GM21619 (cell line): ENCODE data around the gene LRRC27.
"Not testable (repeated sequence)": the region's sequence is repeated elsewhere in the genome, so short reads cannot be mapped to it uniquely, and the experiment has no call there.

ENCODE experiments used
- ATAC-seq: cut with Tn5 transposase; IDR thresholded peaks from one replicate; pipeline ENCODE4 v1.9.1; 2021; ENCODE audit not compliant: unreplicated experiment

The LRRC27 gene

GRCh38 chr10:132372516-132373095 lies 40.6 kb downstream of the LRRC27 start:
- no peak for ATAC-seq

- ATAC-seq = no peak
Measured at GRCh38 chr10:132373241-132373955, 41.4 kb downstream of the LRRC27 start.

DNA sequence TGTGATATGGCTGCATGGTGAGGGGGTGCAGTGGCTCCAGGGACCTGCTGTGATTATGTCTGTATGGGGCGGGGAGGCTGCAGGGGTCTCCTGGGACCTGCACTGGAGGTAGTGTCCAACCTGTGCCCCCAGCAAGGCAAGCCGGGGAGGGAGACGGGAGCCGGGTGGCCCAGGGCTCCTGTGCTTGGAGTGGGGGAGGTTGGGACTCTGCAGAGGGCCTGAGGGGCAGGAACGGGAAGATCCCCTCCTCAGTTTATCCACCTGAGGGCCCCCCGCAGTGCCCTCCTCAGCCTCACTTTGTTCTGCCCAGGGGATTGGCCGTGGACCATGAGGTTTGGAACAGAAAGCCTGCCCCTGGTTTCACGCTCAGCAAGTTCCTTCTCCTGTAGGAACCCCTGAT lies 42.2 kb downstream of the LRRC27 start:
- ATAC-seq = no peak

DNA sequence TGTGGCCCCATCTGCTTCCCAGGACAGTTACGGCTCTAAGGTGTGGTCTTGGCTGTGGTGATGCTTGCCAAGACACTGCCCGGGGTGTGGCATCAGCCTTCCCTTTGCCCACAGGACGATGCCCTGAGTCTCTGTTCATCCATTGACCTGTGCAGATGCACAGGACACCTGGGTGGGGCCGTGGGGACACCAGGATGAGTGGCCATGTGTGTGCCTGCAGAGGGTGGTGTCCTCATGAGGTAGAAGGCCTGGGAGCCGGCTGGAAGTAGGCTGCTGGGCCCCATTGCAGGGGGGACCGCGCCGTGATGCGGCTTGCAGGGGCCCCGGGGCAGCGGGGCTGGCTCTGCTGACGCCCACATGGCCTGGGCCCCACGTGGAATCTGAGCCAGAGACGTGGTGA lies 42.6 kb downstream of the LRRC27 start:
- ATAC-seq = no peak

DNA sequence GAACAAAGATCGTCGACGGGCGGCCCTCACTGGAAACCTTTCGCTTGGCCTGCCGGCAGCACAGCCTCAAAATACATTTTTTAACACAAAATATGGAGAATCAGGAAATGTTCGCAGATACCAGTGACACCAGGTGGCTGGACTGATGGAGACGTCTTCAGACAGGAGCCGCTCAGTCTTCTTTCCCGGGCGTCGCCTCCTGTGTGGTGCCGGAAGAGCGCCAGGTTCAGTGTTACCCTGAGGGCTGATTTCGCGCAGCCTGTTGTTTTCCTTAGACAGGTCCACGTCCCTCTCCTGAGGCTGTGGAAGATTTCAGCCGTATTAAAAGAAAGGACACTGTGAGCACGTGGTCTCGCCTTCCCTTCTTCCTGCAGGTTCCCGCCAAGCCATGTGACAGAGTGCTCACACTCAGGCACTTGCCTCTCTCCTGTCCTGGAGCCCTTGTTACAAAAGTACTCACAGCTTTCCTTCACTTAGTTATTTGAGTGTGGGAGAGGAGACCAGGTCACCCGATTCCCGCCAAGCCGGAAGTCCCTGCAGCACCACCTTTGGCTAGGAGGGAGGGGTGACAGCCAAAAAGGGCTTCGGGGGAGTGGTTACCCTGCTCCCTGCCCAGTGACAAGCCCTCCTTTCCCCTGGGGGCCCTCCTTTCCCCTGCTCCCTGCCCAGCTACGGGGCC lies 43.3 kb downstream of the LRRC27 start:
- ATAC-seq = no peak

GRCh38 chr10:132375795-132376297 lies 43.9 kb downstream of the LRRC27 start:
- no peak for ATAC-seq

DNA sequence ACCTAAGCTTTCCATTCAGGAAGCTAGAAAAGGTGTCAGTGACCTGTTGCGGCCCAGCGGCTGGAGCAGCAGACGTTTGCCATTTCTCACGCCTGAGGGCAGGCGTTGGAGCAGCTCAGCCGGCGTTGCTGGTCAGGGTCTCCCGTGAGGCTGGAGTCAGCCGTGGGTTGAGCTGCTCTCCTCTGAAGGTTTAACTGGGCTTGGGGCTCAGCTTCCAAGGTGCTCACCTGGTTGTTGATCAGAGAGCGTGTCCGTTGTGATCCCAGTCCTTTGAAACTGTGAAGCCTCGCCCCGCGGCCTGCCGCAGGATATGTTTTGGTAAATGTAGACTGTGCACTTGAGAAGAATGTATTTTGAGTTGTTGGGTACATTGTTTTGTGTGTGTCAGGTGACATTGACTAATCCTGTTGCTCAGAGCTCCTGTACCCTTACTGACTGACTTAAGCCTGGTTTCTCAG lies 44.4 kb downstream of the LRRC27 start:
- no peak for ATAC-seq

DNA sequence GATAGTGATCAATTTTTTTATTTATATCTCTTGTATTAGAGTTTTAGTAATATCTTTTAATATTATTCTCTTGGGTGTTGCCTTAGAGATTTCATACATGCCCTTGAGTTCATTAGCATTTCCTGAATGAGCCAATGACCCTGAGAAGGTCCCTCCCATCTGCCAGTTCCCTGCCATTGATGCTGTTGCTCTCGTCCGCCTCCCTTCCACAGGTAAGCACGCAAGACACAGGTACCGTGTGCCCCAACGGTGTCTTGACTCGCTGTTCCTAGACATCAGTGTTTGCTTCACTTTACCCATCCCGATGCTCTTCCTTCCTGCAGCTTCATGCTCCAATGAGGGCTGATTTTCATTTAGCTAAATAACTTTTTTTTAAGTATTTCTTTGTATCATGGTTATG lies 45.3 kb downstream of the LRRC27 start:
- no peak for ATAC-seq

DNA sequence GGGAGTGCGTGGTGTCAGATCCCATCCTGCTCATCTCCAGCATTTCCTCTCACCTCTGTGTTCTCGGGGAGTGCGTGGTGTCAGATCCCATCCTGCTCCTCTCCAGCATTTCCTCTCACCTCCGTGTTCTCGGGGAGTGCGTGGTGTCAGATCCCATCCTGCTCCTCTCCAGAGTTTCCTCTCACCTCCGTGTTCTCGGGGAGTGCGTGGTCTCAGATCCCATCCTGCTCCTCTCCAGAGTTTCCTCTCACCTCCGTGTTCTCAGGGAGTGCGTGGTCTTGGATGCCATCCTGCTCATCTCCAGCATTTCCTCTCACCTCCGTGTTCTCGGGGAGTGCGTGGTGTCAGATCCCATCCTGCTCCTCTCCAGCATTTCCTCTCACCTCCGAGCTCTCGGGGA lies 47.0 kb downstream of the LRRC27 start:
- not testable (repeated sequence) for ATAC-seq

DNA sequence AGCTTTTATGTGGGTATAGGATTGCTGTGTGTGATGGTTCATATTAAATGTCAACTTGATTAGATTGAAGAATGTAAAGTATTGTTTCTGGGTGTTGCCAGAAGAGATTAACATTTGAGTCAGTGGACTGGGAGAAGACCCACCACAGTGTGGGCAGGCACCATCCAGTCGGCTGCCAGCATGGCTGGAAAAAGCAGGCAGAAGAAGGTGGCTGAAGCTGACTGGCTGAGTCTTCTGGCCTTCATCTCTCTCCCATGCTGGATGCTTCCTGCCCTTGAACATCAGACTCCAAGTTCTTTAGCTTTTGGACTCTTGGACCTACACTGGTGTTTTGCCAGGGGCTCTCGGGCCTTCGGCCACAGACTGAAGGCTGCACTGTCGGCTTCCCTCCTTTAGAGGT lies 49.0 kb downstream of the LRRC27 start:
- not testable (repeated sequence) for ATAC-seq

- no peak for ATAC-seq
Measured at GRCh38 chr10:132381741-132382140, 49.7 kb downstream of the LRRC27 start.

GRCh38 chr10:132382231-132382922 lies 50.4 kb downstream of the LRRC27 start:
- no peak for ATAC-seq

GRCh38 chr10:132383101-132383500 lies 51.1 kb downstream of the LRRC27 start:
- no peak for ATAC-seq

GRCh38 chr10:132383751-132384196 lies 51.8 kb downstream of the LRRC27 start:
- ATAC-seq = no peak

DNA sequence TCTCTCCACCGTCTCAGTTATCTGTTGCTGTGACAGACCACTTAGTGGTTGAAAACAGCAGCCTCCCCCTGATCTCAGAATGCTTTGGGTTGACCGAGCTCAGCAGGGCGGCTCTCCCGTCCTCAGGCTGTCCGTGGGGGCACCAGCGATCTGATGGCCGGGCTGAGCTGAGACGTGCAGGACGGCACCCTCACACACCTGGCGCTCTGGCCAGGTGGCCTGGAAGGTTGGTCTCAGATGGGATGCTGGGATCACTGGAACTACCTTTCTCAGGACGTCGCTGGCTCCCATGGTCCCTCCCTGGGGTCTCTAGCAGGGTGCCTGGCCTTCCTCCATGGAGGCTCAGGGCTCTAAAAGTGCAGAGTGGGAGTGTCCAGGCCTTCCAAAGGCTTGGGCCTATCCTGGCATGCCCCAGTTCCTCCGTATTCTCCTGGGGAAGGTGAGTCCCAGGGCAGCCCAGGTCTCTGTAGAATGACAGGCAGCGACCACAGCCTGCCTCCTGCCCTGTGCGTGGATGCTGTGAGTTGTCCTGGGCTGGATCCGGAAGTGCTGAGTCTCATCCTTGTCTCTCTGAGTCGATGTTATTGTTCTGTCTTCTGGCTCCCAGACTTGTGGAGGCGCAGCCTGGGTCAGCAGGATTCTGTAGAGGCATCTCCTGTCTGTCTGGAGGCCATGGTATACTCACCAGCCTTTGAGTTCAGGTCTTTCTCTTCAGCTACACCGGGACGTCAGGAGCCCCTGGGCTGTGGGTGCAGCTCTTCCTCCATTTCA lies 52.8 kb downstream of the LRRC27 start:
- ATAC-seq = no peak

DNA sequence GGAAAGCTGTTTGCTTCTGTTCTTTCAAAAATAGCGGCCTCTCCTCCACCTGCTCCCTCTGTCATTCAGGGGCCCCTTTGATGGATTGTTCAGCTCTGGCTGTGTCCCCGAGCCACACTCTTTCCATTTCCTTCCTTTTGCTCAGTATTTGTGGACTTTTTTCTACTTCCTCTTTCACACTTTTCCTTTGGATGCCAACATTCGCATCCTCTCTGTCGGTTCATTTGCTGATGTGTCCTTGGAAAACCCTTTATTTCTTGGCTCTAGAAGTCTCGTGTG lies 53.3 kb downstream of the LRRC27 start:
- ATAC-seq = no peak

GRCh38 chr10:132385721-132386418 lies 53.9 kb downstream of the LRRC27 start:
- ATAC-seq = no peak

DNA sequence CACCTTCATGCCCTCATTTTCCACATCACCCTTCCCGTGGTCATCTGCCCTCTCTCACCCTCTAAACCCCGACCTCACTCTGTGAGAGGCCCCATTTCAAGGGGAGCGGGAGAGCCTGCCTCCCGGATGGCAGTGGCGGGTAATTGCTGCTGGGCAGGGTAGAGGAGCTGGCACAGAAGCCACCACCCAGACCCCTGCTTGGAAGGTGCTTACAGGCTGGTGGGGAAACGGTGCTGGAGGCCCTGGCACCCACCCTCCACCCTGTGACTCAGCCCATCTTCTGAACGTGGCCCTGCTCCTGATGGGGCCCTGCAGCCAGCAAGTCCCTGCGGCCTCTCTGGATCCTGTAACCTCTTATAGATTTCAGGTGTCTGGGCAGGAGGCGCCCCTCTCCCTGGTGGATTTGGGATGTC lies 54.4 kb downstream of the LRRC27 start:
- ATAC-seq = no peak

- ATAC-seq = not testable (repeated sequence)
Measured at GRCh38 chr10:132386896-132387295, 54.9 kb downstream of the LRRC27 start.

DNA sequence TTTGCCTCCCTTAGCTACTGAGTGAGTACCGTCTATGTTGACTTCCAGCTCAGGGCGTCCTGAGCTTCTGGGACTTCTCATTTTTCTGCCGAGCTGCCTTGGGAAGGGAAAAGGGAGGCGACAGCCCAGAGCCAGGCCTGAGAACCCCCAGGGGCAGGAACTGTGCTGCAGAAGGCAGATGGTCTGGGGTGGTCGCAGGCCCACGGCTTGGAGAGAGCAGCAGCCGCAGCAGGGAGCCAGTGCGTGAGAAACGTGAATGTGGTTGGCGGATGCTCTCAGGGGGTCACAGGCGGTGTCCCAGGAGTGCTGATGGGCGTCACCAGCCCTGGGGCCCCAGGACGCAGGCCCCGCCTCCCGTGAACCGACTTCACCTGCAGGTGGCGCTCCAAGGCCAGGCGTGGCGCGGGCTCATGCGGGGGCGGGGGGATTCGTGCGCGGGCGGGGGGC lies 55.8 kb downstream of the LRRC27 start:
- ATAC-seq = peak; percentile 51
